ENCODE results near the gene CRIP2. TPM values are rescaled to one million over a fixed set of nuclear protein-coding genes. Genes with fewer than 3 reads are reported as not detected.

Gene CRIP2
- polyA plus RNA-seq: 10 to 100 TPM in 2 of 3 donors, 1 to 10 TPM in 1; 5.7 to 30.2 (median 18.1) TPM

- Mint-ChIP-seq H3K9me3 (no peaks in the 10 kb centered on the region), H3K27me3 (ENCODE audit: low read depth in 3 of 3) (peaks cover 8 to 15% (median 12%) of the 10 kb centered on the region in 3 donors), H3K4me3 (peak within 1 kb of the TSS; percentile 21 to 66 (median 60)), H3K27ac (peak within 1 kb of the TSS in 1 of 6 donors; percentile 40), H3K36me3 (no peaks in the 10 kb centered on the region), H3K4me1 (peaks cover 0 to 18% of the 10 kb centered on the region in 2 donors)
- peak; percentile 51 to 66 (median 57) for DNase-seq
These were observed at the start of gene CRIP2 for GRCh38 chr14:105474483-105475268. TSS of gene CRIP2 (plus strand) at chr14:105474821. CDS start at chr14:105474863, 42 bp downstream.

GRCh38 chr14:105424861-105425260 lies 49.8 kb upstream of the CRIP2 start:
- Mint-ChIP-seq H3K27ac (peak overlapping the region in 1 of 6 donors; percentile 17), H3K9me3 (no peaks in the 10 kb centered on the region), H3K27me3 (ENCODE audit: low read depth in 3 of 3) (peaks cover 2 to 4% (median 3%) of the 10 kb centered on the region in 3 donors), H3K4me1 (peaks cover 45 to 51% of the 10 kb centered on the region in 2 donors), H3K4me3 (no peak overlapping the region), H3K36me3 (peaks cover 0 to 3% (median 0%) of the 10 kb centered on the region in 3 donors)
- DNase-seq: no peak

GRCh38 chr14:105425823-105426247 lies 48.8 kb upstream of the CRIP2 start:
- no peak for DNase-seq

GRCh38 chr14:105426416-105427130 lies 48.0 kb upstream of the CRIP2 start:
- Mint-ChIP-seq H3K27ac (peak overlapping the region in 2 of 6 donors; percentile 59 to 62), H3K4me1 (peaks cover 35 to 46% of the 10 kb centered on the region in 2 donors), H3K36me3 (peaks cover 0 to 3% (median 0%) of the 10 kb centered on the region in 3 donors), H3K27me3 (ENCODE audit: low read depth in 3 of 3) (peaks cover 0 to 4% (median 0%) of the 10 kb centered on the region in 3 donors), H3K9me3 (no peaks in the 10 kb centered on the region), H3K4me3 (no peak overlapping the region)
- DNase-seq: no peak

More at GRCh38 chr14:105425823-105426247, 48.8 kb upstream of the CRIP2 start:
- no peak overlapping the region for H3K27ac Mint-ChIP-seq
- H3K27me3 Mint-ChIP-seq (ENCODE audit: low read depth in 3 of 3): peaks cover 2 to 4% (median 2%) of the 10 kb centered on the region in 3 donors
- no peaks in the 10 kb centered on the region for H3K9me3 Mint-ChIP-seq
- H3K36me3 Mint-ChIP-seq: peaks cover 0 to 3% (median 0%) of the 10 kb centered on the region in 3 donors
- peaks cover 42 to 54% of the 10 kb centered on the region in 2 donors for H3K4me1 Mint-ChIP-seq
- H3K4me3 Mint-ChIP-seq: no peak overlapping the region

GRCh38 chr14:105427412-105427811 lies 47.2 kb upstream of the CRIP2 start:
- no peak overlapping the region for H3K4me3 Mint-ChIP-seq

GRCh38 chr14:105427936-105428485 lies 46.6 kb upstream of the CRIP2 start:
- H3K4me3 Mint-ChIP-seq: peak overlapping the region in 1 of 5 donors; percentile 18
- H3K9me3 Mint-ChIP-seq: no peaks in the 10 kb centered on the region
- peak overlapping the region in 4 of 6 donors; percentile 58 to 77 (median 63) for H3K27ac Mint-ChIP-seq

More at GRCh38 chr14:105427412-105427811, 47.2 kb upstream of the CRIP2 start:
- H3K36me3 Mint-ChIP-seq: peaks cover 0 to 3% (median 0%) of the 10 kb centered on the region in 3 donors
- no peak for DNase-seq
- peaks cover 27 to 38% of the 10 kb centered on the region in 2 donors for H3K4me1 Mint-ChIP-seq
- H3K27ac Mint-ChIP-seq: peak overlapping the region in 3 of 6 donors; percentile 58 to 66 (median 59)
- H3K27me3 Mint-ChIP-seq (ENCODE audit: low read depth in 3 of 3): peaks cover 0 to 2% (median 0%) of the 10 kb centered on the region in 3 donors
- H3K9me3 Mint-ChIP-seq: no peaks in the 10 kb centered on the region

GRCh38 chr14:105430042-105430441 lies 44.6 kb upstream of the CRIP2 start:
- H3K27me3 Mint-ChIP-seq (ENCODE audit: low read depth in 3 of 3): peaks cover 0 to 3% (median 0%) of the 10 kb centered on the region in 3 donors
- no peaks in the 10 kb centered on the region for H3K9me3 Mint-ChIP-seq
- no peak for DNase-seq
- peaks cover 24 to 30% of the 10 kb centered on the region in 2 donors for H3K4me1 Mint-ChIP-seq
- no peak overlapping the region for H3K27ac Mint-ChIP-seq
- H3K36me3 Mint-ChIP-seq: peaks cover 0 to 3% (median 0%) of the 10 kb centered on the region in 3 donors
- no peak overlapping the region for H3K4me3 Mint-ChIP-seq

More at GRCh38 chr14:105427936-105428485, 46.6 kb upstream of the CRIP2 start:
- H3K4me1 Mint-ChIP-seq: peaks cover 23 to 32% of the 10 kb centered on the region in 2 donors
- DNase-seq: no peak
- H3K27me3 Mint-ChIP-seq (ENCODE audit: low read depth in 3 of 3): peaks cover 0 to 2% (median 0%) of the 10 kb centered on the region in 3 donors
- H3K36me3 Mint-ChIP-seq: peaks cover 0 to 3% (median 0%) of the 10 kb centered on the region in 3 donors

GRCh38 chr14:105430565-105430964 lies 44.1 kb upstream of the CRIP2 start:
- peaks cover 26 to 35% of the 10 kb centered on the region in 2 donors for H3K4me1 Mint-ChIP-seq
- H3K9me3 Mint-ChIP-seq: no peaks in the 10 kb centered on the region
- H3K4me3 Mint-ChIP-seq: no peak overlapping the region
- peaks cover 0 to 3% (median 0%) of the 10 kb centered on the region in 3 donors for H3K27me3 Mint-ChIP-seq (ENCODE audit: low read depth in 3 of 3)
- H3K27ac Mint-ChIP-seq: no peak overlapping the region
- no peak for DNase-seq
- peaks cover 0 to 3% (median 0%) of the 10 kb centered on the region in 3 donors for H3K36me3 Mint-ChIP-seq

- Mint-ChIP-seq H3K27ac (no peak overlapping the region), H3K27me3 (ENCODE audit: low read depth in 3 of 3) (peaks cover 0 to 3% (median 0%) of the 10 kb centered on the region in 3 donors), H3K4me1 (peaks cover 24 to 40% of the 10 kb centered on the region in 2 donors), H3K9me3 (no peaks in the 10 kb centered on the region), H3K4me3 (no peak overlapping the region), H3K36me3 (peaks cover 0 to 3% (median 0%) of the 10 kb centered on the region in 3 donors)
- no peak for DNase-seq
These were observed 43.4 kb upstream of the CRIP2 start for GRCh38 chr14:105431256-105431655.

- Mint-ChIP-seq H3K9me3 (no peaks in the 10 kb centered on the region), H3K27ac (no peak overlapping the region), H3K36me3 (no peaks in the 10 kb centered on the region), H3K4me1 (peaks cover 12 to 30% of the 10 kb centered on the region in 2 donors), H3K27me3 (ENCODE audit: low read depth in 3 of 3) (peaks cover 0 to 3% (median 0%) of the 10 kb centered on the region in 3 donors), H3K4me3 (no peak overlapping the region)
- no peak for DNase-seq
These were observed 42.0 kb upstream of the CRIP2 start for GRCh38 chr14:105432657-105433056.

GRCh38 chr14:105433161-105433605 lies 41.4 kb upstream of the CRIP2 start:
- no peaks in the 10 kb centered on the region for H3K36me3 Mint-ChIP-seq
- no peaks in the 10 kb centered on the region for H3K9me3 Mint-ChIP-seq
- no peak overlapping the region for H3K27ac Mint-ChIP-seq
- H3K4me3 Mint-ChIP-seq: no peak overlapping the region
- peaks cover 8 to 24% of the 10 kb centered on the region in 2 donors for H3K4me1 Mint-ChIP-seq
- H3K27me3 Mint-ChIP-seq (ENCODE audit: low read depth in 3 of 3): peaks cover 0 to 2% (median 0%) of the 10 kb centered on the region in 3 donors
- DNase-seq: no peak

GRCh38 chr14:105436402-105436801 lies 38.2 kb upstream of the CRIP2 start:
- peaks cover 0 to 2% (median 0%) of the 10 kb centered on the region in 3 donors for H3K27me3 Mint-ChIP-seq (ENCODE audit: low read depth in 3 of 3)
- no peak overlapping the region for H3K4me3 Mint-ChIP-seq
- peak overlapping the region in 1 of 6 donors; percentile 14 for H3K27ac Mint-ChIP-seq
- H3K4me1 Mint-ChIP-seq: peaks cover 6 to 17% of the 10 kb centered on the region in 2 donors
- H3K36me3 Mint-ChIP-seq: no peaks in the 10 kb centered on the region
- no peak for DNase-seq
- H3K9me3 Mint-ChIP-seq: no peaks in the 10 kb centered on the region

Measured in immature natural killer cell (primary cell).